WTC11 (cell line): ENCODE data around the gene TRPM7. TPM values are rescaled to one million over a fixed set of nuclear protein-coding genes. Genes with fewer than 3 reads are reported as not detected.
A peak's percentile ranks its signal among the peaks of the same experiment; 100 is the strongest.

Source experiments
- ATAC-seq: fragments of 200-7000 bp; cut with Tn5 transposase; 2 replicates; pipeline ENCODE4 v1.10.0; 2021; ENCODE audit warnings: mild to moderate bottlenecking, moderate library complexity
- CTCF ChIA-PET: fragments of 300-600 bp; sonication (Branson Sonifier 250); formaldehyde crosslinking; loops from one replicate; lab custom pipeline; 2021; ENCODE audit warnings: antibody characterized with exemption; lab: Charles Lee
- POLR2A ChIA-PET: fragments of 350-600 bp; sonication (Branson Sonifier 250); formaldehyde crosslinking; loops from one replicate; lab custom pipeline; 2021; ENCODE audit warnings: antibody characterized with exemption; lab: Charles Lee
- DNase-seq: peaks from one replicate; pipeline ENCODE4 v3.0.0; 2021; ENCODE audit warnings: low spot score
- H3K27ac Mint-ChIP-seq: 2 replicates; pipeline ENCODE4 v1.8.0; 2021; ENCODE audit warnings: mixed read lengths
- H3K27me3 Mint-ChIP-seq: 2 replicates; pipeline ENCODE4 v1.8.0; 2021; ENCODE audit warnings: low read depth, mild to moderate bottlenecking, moderate library complexity, mixed read lengths
- H3K36me3 Mint-ChIP-seq: 2 replicates; pipeline ENCODE4 v1.8.0; 2021; ENCODE audit warnings: mixed read lengths
- H3K4me1 Mint-ChIP-seq: 2 replicates; pipeline ENCODE4 v1.8.0; 2022; ENCODE audit warnings: mixed read lengths
- H3K4me3 Mint-ChIP-seq: 2 replicates; pipeline ENCODE4 v1.8.0; 2021; ENCODE audit warnings: mild to moderate bottlenecking, moderate library complexity, mixed read lengths
- H3K9me3 Mint-ChIP-seq: 2 replicates; pipeline ENCODE4 v1.8.0; 2021; ENCODE audit warnings: mixed read lengths
- ETV6 ChIP-seq: sonication (generic); formaldehyde crosslinking; IDR thresholded peaks from 2 replicates; pipeline ENCODE4 v1.8.1; 2022; ENCODE audit warnings: mild to moderate bottlenecking, missing genetic modification reagents
- GABPB1 ChIP-seq: sonication (generic); formaldehyde crosslinking; IDR thresholded peaks from 2 replicates; pipeline ENCODE4 v1.8.1; 2023; ENCODE audit warnings: mild to moderate bottlenecking, missing genetic modification reagents
- GTF2I ChIP-seq: fragments of 250-450 bp; sonication (Bioruptor Pico); conservative IDR thresholded peaks from 2 replicates; pipeline ENCODE4 v1.4.0; 2021; ENCODE audit warnings: mild to moderate bottlenecking
- JUN ChIP-seq: sonication (generic); formaldehyde crosslinking; IDR thresholded peaks from 2 replicates; pipeline ENCODE4 v1.8.0; 2023; ENCODE audit warnings: mild to moderate bottlenecking, missing genetic modification reagents
- NR1H2 ChIP-seq: sonication (generic); formaldehyde crosslinking; IDR thresholded peaks from 2 replicates; pipeline ENCODE4 v1.9.0; 2021; ENCODE audit warnings: mild to moderate bottlenecking, moderate library complexity, missing genetic modification reagents
- RELA ChIP-seq: sonication (generic); formaldehyde crosslinking; IDR thresholded peaks from 2 replicates; pipeline ENCODE4 v1.8.1; 2022; ENCODE audit warnings: missing genetic modification reagents, mild to moderate bottlenecking, borderline replicate concordance
- TEAD1 ChIP-seq: sonication (generic); formaldehyde crosslinking; IDR thresholded peaks from 2 replicates; pipeline ENCODE4 v1.8.0; 2022; ENCODE audit warnings: mild to moderate bottlenecking, missing genetic modification reagents
- ZBTB21 ChIP-seq: sonication (generic); formaldehyde crosslinking; IDR thresholded peaks from 2 replicates; pipeline ENCODE4 v1.8.1; 2023; ENCODE audit warnings: mild to moderate bottlenecking, missing genetic modification reagents, borderline replicate concordance
- total RNA-seq: library from RNA; stranded (reverse); gene quantifications from 3 replicates; pipeline ENCODE4 v1.2.3, GENCODE V29; 2021
- TF ChIP-seq, protein P1 (sequence below): fragments of 200-600 bp; IDR thresholded peaks from 2 replicates; pipeline ENCODE4 v1.8.0; 2022; ENCODE audit warnings: antibody characterized with exemption
- TF ChIP-seq, protein P2 (sequence below): sonication (generic); formaldehyde crosslinking; IDR thresholded peaks from 2 replicates; pipeline ENCODE4 v1.8.0; 2023; ENCODE audit warnings: missing genetic modification reagents, mild to moderate bottlenecking, borderline replicate concordance
- TF ChIP-seq, protein P3 (sequence below): sonication (generic); formaldehyde crosslinking; IDR thresholded peaks from 2 replicates; pipeline ENCODE4 v1.8.0; 2022; ENCODE audit warnings: mild to moderate bottlenecking, missing genetic modification reagents
- TF ChIP-seq, protein P4 (sequence below): sonication (generic); formaldehyde crosslinking; IDR thresholded peaks from 2 replicates; pipeline ENCODE4 v1.8.1; 2023; ENCODE audit warnings: mild to moderate bottlenecking, missing genetic modification reagents

TRPM7 gene
- total RNA-seq, 1 experiment from 2014 or later, result 24.0 TPM

DNA sequence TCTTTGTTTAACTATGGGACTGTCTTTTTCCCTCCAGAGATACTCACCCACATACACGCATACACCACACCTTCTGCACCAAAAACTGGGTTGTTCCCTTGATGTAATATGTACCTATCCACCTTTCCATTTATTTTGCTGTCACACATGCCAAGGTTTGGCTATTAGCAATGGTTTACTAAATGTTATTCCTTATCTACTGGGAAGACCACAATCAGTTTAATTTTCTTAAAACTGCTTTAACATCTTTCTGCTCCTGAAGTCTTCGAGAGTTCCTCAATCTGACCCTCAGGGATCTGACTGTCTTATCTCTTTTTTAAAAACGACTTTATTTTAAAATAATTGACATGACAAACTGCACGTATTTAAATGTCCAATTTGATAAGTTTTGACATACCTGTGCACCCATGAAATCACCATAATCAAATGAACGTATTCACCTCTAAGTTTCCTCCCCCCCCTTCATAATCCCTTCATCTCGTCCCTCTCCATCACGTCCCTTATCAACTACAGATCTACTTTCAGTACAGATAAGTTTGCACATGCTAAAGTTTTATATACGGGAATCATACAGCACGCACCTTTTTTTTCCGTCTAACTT lies 805 bp upstream of the TRPM7 start:
- ATAC-seq, result no peak
- CTCF ChIA-PET, result no interaction called here

DNA sequence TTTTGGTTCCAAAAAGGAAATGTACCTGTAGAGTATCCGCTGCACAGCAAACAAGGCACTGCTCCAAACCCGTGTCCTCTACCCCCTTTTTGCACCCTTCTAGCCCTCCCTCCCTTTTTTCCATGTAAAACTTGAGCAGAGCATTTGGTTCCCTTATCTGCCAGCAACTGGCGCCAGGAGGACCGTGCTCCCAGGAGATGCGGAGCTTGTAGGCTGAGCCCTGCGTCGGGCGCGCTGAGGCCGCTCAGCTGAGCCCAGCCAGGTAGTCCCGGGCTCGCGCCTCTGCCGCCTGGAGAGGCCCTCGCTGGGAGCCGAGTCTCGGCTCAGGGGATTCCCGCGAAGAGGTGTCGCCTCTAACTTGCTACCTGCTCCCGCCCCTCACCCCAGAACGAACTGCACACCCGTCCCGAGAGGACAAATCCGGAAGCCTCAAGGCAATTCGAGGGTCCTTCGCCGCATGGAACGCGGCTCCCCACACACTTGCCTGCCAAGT lies 575 bp downstream of the TRPM7 start:
- peak overlapping the region; percentile 97 for H3K4me3 Mint-ChIP-seq

More for the DNA sequence above, 805 bp upstream of the TRPM7 start:
- Mint-ChIP-seq H3K27ac (peak overlapping the region; percentile 19), H3K27me3 (no peaks in the 10 kb centered on the region), H3K36me3 (peaks cover 10% of the 10 kb centered on the region), H3K4me3 (peak overlapping the region; percentile 97), H3K4me1 (peaks cover 27% of the 10 kb centered on the region), H3K9me3 (no peaks in the 10 kb centered on the region)
- TF ChIP-seq, protein P1, sequence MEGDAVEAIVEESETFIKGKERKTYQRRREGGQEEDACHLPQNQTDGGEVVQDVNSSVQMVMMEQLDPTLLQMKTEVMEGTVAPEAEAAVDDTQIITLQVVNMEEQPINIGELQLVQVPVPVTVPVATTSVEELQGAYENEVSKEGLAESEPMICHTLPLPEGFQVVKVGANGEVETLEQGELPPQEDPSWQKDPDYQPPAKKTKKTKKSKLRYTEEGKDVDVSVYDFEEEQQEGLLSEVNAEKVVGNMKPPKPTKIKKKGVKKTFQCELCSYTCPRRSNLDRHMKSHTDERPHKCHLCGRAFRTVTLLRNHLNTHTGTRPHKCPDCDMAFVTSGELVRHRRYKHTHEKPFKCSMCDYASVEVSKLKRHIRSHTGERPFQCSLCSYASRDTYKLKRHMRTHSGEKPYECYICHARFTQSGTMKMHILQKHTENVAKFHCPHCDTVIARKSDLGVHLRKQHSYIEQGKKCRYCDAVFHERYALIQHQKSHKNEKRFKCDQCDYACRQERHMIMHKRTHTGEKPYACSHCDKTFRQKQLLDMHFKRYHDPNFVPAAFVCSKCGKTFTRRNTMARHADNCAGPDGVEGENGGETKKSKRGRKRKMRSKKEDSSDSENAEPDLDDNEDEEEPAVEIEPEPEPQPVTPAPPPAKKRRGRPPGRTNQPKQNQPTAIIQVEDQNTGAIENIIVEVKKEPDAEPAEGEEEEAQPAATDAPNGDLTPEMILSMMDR, result no peak
- DNase-seq, result no peak
- POLR2A ChIA-PET, result no interaction called here

More for the DNA sequence above, 575 bp downstream of the TRPM7 start:
- no peaks in the 10 kb centered on the region for H3K9me3 Mint-ChIP-seq
- TF ChIP-seq JUN (CRISPR knock-in tag) (peak; percentile 73; the same call in 1 of the 2 replicates), GABPB1 (CRISPR knock-in tag) (no peak), ETV6 (CRISPR knock-in tag) (0 out of 2 replicates have a peak, but pooled peaks have one; percentile 37), ZBTB21 (CRISPR knock-in tag) (no peak), RELA (CRISPR knock-in tag) (no peak), GTF2I (CRISPR knock-in tag) (no peak), TEAD1 (CRISPR knock-in tag) (no peak), NR1H2 (CRISPR knock-in tag) (no peak)
- TF ChIP-seq, protein P2, sequence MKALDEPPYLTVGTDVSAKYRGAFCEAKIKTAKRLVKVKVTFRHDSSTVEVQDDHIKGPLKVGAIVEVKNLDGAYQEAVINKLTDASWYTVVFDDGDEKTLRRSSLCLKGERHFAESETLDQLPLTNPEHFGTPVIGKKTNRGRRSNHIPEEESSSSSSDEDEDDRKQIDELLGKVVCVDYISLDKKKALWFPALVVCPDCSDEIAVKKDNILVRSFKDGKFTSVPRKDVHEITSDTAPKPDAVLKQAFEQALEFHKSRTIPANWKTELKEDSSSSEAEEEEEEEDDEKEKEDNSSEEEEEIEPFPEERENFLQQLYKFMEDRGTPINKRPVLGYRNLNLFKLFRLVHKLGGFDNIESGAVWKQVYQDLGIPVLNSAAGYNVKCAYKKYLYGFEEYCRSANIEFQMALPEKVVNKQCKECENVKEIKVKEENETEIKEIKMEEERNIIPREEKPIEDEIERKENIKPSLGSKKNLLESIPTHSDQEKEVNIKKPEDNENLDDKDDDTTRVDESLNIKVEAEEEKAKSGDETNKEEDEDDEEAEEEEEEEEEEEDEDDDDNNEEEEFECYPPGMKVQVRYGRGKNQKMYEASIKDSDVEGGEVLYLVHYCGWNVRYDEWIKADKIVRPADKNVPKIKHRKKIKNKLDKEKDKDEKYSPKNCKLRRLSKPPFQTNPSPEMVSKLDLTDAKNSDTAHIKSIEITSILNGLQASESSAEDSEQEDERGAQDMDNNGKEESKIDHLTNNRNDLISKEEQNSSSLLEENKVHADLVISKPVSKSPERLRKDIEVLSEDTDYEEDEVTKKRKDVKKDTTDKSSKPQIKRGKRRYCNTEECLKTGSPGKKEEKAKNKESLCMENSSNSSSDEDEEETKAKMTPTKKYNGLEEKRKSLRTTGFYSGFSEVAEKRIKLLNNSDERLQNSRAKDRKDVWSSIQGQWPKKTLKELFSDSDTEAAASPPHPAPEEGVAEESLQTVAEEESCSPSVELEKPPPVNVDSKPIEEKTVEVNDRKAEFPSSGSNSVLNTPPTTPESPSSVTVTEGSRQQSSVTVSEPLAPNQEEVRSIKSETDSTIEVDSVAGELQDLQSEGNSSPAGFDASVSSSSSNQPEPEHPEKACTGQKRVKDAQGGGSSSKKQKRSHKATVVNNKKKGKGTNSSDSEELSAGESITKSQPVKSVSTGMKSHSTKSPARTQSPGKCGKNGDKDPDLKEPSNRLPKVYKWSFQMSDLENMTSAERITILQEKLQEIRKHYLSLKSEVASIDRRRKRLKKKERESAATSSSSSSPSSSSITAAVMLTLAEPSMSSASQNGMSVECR, result peak; percentile 17; the same call in 1 of the 2 replicates
- TF ChIP-seq, protein P3, sequence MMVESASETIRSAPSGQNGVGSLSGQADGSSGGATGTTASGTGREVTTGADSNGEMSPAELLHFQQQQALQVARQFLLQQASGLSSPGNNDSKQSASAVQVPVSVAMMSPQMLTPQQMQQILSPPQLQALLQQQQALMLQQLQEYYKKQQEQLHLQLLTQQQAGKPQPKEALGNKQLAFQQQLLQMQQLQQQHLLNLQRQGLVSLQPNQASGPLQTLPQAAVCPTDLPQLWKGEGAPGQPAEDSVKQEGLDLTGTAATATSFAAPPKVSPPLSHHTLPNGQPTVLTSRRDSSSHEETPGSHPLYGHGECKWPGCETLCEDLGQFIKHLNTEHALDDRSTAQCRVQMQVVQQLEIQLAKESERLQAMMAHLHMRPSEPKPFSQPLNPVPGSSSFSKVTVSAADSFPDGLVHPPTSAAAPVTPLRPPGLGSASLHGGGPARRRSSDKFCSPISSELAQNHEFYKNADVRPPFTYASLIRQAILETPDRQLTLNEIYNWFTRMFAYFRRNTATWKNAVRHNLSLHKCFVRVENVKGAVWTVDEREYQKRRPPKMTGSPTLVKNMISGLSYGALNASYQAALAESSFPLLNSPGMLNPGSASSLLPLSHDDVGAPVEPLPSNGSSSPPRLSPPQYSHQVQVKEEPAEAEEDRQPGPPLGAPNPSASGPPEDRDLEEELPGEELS (CRISPR knock-in tag), result 0 out of 2 replicates have a peak, but pooled peaks have one; percentile 54
- TF ChIP-seq, protein P1, result no peak
- TF ChIP-seq, protein P4, sequence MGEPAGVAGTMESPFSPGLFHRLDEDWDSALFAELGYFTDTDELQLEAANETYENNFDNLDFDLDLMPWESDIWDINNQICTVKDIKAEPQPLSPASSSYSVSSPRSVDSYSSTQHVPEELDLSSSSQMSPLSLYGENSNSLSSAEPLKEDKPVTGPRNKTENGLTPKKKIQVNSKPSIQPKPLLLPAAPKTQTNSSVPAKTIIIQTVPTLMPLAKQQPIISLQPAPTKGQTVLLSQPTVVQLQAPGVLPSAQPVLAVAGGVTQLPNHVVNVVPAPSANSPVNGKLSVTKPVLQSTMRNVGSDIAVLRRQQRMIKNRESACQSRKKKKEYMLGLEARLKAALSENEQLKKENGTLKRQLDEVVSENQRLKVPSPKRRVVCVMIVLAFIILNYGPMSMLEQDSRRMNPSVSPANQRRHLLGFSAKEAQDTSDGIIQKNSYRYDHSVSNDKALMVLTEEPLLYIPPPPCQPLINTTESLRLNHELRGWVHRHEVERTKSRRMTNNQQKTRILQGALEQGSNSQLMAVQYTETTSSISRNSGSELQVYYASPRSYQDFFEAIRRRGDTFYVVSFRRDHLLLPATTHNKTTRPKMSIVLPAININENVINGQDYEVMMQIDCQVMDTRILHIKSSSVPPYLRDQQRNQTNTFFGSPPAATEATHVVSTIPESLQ (CRISPR knock-in tag), result no peak
- peak overlapping the region; percentile 96 for H3K27ac Mint-ChIP-seq
- H3K4me1 Mint-ChIP-seq, result peaks cover 27% of the 10 kb centered on the region
- POLR2A ChIA-PET, result no interaction called here
- CTCF ChIA-PET, result interaction anchor here (1.5 kb wide), 1 partner anchor 9 kb away, joined by 4 read pairs; no protein-coding TSS in a partner anchor
- ATAC-seq (peak; percentile 67), DNase-seq (peak; percentile 54)
- peaks cover 10% of the 10 kb centered on the region for H3K36me3 Mint-ChIP-seq
- H3K27me3 Mint-ChIP-seq, result no peaks in the 10 kb centered on the region
